ENCODE results near the gene HOXC13. TPM values are rescaled to one million over a fixed set of nuclear protein-coding genes. Genes with fewer than 3 reads are reported as not detected.

Gene HOXC13
- total and polyA plus RNA-seq, 2 experiments from 2014 or later: 0.10 TPM; not detected in 1

DNA sequence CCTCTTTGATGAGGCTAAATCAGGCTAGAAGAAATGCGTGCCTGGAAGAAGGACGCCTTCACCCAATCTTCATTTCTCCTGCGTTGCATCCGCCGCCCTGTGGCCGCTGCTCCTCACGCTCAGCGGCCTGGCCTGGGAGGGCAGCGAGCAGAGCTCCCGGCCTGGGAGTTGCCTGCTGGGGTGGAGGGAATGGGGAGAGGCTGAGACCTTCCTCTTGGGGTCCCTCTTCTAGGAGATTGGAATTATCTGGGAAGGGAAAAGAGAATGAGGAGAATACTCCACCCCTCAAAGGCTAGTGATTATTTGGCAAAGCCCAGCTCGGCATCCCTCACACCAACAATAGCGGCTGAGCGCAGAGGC, 13.7 kb downstream of the HOXC13 start:
- no peaks in the 10 kb centered on the region for H3K79me2 ChIP-seq (replicated peaks; ENCODE audit: insufficient read depth)
- peaks cover 98% of the 10 kb centered on the region for H3K27me3 Mint-ChIP-seq (ENCODE audit: insufficient read depth, low read depth, poor library complexity)
- DNase-seq (ENCODE audit: low spot score) (peak; percentile 54), ATAC-seq (peak; percentile 11)
- H4K20me1 ChIP-seq (replicated peaks; ENCODE audit: insufficient read depth): peaks cover 64% of the 10 kb centered on the region
- no peak overlapping the region for H3K27ac Mint-ChIP-seq
- no peak overlapping the region; the same call in 1 of the 2 replicates for H3K4me2 ChIP-seq
- no peaks in the 10 kb centered on the region for H3K9me2 ChIP-seq (ENCODE audit: insufficient read depth)
- no peaks in the 10 kb centered on the region for H3K36me3 ChIP-seq (ENCODE audit: insufficient read depth)
- peaks cover 3% of the 10 kb centered on the region; the same call in 1 of the 3 replicates for H3K36me3 Mint-ChIP-seq (ENCODE audit: low read depth)
- no peak overlapping the region for H3K4me3 Mint-ChIP-seq
- no peak for TF ChIP-seq EZH2 (IDR thresholded peaks at IDR 0.05; ENCODE audit: low read depth, unreplicated experiment)
- TF ChIP-seq, protein P1, sequence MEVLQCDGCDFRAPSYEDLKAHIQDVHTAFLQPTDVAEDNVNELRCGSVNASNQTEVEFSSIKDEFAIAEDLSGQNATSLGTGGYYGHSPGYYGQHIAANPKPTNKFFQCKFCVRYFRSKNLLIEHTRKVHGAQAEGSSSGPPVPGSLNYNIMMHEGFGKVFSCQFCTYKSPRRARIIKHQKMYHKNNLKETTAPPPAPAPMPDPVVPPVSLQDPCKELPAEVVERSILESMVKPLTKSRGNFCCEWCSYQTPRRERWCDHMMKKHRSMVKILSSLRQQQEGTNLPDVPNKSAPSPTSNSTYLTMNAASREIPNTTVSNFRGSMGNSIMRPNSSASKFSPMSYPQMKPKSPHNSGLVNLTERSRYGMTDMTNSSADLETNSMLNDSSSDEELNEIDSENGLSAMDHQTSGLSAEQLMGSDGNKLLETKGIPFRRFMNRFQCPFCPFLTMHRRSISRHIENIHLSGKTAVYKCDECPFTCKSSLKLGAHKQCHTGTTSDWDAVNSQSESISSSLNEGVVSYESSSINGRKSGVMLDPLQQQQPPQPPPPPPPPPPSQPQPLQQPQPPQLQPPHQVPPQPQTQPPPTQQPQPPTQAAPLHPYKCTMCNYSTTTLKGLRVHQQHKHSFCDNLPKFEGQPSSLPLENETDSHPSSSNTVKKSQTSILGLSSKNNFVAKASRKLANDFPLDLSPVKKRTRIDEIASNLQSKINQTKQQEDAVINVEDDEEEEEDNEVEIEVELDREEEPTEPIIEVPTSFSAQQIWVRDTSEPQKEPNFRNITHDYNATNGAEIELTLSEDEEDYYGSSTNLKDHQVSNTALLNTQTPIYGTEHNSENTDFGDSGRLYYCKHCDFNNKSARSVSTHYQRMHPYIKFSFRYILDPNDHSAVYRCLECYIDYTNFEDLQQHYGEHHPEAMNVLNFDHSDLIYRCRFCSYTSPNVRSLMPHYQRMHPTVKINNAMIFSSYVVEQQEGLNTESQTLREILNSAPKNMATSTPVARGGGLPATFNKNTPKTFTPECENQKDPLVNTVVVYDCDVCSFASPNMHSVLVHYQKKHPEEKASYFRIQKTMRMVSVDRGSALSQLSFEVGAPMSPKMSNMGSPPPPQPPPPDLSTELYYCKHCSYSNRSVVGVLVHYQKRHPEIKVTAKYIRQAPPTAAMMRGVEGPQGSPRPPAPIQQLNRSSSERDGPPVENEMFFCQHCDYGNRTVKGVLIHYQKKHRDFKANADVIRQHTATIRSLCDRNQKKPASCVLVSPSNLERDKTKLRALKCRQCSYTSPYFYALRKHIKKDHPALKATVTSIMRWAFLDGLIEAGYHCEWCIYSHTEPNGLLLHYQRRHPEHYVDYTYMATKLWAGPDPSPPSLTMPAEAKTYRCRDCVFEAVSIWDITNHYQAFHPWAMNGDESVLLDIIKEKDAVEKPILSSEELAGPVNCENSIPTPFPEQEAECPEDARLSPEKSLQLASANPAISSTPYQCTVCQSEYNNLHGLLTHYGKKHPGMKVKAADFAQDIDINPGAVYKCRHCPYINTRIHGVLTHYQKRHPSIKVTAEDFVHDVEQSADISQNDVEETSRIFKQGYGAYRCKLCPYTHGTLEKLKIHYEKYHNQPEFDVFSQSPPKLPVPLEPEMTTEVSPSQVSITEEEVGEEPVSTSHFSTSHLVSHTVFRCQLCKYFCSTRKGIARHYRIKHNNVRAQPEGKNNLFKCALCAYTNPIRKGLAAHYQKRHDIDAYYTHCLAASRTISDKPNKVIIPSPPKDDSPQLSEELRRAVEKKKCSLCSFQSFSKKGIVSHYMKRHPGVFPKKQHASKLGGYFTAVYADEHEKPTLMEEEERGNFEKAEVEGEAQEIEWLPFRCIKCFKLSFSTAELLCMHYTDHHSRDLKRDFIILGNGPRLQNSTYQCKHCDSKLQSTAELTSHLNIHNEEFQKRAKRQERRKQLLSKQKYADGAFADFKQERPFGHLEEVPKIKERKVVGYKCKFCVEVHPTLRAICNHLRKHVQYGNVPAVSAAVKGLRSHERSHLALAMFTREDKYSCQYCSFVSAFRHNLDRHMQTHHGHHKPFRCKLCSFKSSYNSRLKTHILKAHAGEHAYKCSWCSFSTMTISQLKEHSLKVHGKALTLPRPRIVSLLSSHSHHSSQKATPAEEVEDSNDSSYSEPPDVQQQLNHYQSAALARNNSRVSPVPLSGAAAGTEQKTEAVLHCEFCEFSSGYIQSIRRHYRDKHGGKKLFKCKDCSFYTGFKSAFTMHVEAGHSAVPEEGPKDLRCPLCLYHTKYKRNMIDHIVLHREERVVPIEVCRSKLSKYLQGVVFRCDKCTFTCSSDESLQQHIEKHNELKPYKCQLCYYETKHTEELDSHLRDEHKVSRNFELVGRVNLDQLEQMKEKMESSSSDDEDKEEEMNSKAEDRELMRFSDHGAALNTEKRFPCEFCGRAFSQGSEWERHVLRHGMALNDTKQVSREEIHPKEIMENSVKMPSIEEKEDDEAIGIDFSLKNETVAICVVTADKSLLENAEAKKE (CRISPR knock-in tag; IDR thresholded peaks at IDR 0.05): no peak
- H3K9me3 Mint-ChIP-seq: peaks cover 6% of the 10 kb centered on the region; the same call in 2 of the 3 replicates
- H3K27ac ChIP-seq (ENCODE audit: low read depth): no peak overlapping the region
- H3K4me1 Mint-ChIP-seq: peaks cover 30% of the 10 kb centered on the region
- peaks cover 27% of the 10 kb centered on the region for H3K4me1 ChIP-seq (ENCODE audit: insufficient read depth)
- peaks cover 52% of the 10 kb centered on the region for H3F3A ChIP-seq (replicated peaks; ENCODE audit: low read depth)
- no peak overlapping the region for H2AFZ ChIP-seq
- peak overlapping the region; percentile 22; the same call in 1 of the 2 replicates for H3K4me3 ChIP-seq
- H3K27me3 ChIP-seq (ENCODE audit: insufficient read depth): peaks cover 100% of the 10 kb centered on the region

DNA sequence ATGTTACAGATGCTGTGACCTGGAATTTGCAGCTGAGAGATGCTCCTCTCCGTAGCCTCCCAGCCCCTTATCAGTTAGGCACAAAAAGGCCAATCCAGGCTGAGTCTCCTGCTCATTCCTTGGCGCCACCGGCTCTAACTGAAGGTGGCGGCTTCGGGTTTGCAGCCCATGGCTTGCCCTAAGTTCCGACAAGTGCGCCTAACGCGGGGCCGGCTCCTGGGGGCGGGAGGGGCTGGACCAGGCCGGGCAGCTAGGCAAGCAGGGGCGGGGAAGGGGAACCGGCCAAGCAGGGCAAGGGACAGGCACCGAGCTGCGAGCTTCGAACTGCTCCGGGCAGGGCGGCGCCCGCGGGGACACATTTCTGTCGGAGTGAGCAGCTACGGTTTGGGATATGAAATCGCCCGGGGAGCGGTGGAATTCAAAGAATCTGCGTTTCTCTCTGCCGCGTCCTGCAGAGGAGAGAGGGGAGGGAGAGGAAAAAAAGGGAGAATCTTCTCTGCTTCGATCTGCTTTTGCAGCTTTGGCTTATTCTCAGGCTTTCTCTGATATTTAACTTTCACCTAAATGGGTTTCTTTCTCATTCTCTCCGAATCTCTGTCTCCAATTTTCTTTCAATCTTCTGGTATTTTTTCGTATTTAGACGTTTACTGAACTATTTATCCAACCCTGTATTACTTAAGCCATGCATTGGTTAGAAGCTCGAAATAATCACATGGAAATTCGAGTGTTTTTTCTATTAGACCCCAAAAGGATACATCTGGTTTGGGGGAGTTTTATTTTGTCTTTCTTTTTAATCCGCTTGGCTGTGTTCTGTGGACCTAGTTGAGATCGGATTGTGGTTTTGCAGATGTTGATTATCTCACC, 14.5 kb downstream of the HOXC13 start:
- Histone ChIP-seq H4K20me1 (replicated peaks; ENCODE audit: insufficient read depth) (peaks cover 56% of the 10 kb centered on the region), H3K27me3 (ENCODE audit: insufficient read depth) (peaks cover 100% of the 10 kb centered on the region)
- ATAC-seq: peak; percentile 21
- TF ChIP-seq JUNB (IDR thresholded peaks at IDR 0.05; ENCODE audit: unreplicated experiment): no peak
- TF ChIP-seq, protein P2, sequence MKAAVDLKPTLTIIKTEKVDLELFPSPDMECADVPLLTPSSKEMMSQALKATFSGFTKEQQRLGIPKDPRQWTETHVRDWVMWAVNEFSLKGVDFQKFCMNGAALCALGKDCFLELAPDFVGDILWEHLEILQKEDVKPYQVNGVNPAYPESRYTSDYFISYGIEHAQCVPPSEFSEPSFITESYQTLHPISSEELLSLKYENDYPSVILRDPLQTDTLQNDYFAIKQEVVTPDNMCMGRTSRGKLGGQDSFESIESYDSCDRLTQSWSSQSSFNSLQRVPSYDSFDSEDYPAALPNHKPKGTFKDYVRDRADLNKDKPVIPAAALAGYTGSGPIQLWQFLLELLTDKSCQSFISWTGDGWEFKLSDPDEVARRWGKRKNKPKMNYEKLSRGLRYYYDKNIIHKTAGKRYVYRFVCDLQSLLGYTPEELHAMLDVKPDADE (IDR thresholded peaks at IDR 0.05): no peak
- no peak for TF ChIP-seq NANOG (IDR thresholded peaks at IDR 0.05; ENCODE audit: borderline replicate concordance)
- peak; percentile 90 for TF ChIP-seq EZH2 (IDR thresholded peaks at IDR 0.05; ENCODE audit: low read depth, unreplicated experiment)
- TF ChIP-seq ZNF331 (CRISPR knock-in tag; IDR thresholded peaks at IDR 0.05; ENCODE audit: low read depth): no peak

More for the DNA sequence above, 14.5 kb downstream of the HOXC13 start:
- Histone ChIP-seq H3K36me3 (ENCODE audit: insufficient read depth) (no peaks in the 10 kb centered on the region), H3K4me1 (ENCODE audit: insufficient read depth) (peaks cover 27% of the 10 kb centered on the region), H3F3A (replicated peaks; ENCODE audit: low read depth) (peaks cover 52% of the 10 kb centered on the region), H3K27ac (ENCODE audit: low read depth) (no peak overlapping the region), H3K9me2 (ENCODE audit: insufficient read depth) (no peaks in the 10 kb centered on the region), H3K4me2 (peak overlapping the region; percentile 36; the same call in 1 of the 2 replicates), H2AFZ (no peak overlapping the region), H3K4me3 (peak overlapping the region; percentile 22; the same call in 1 of the 2 replicates), H3K79me2 (replicated peaks; ENCODE audit: insufficient read depth) (no peaks in the 10 kb centered on the region)
- Mint-ChIP-seq H3K36me3 (ENCODE audit: low read depth) (peaks cover 3% of the 10 kb centered on the region; the same call in 1 of the 3 replicates), H3K27ac (no peak overlapping the region), H3K9me3 (peaks cover 6% of the 10 kb centered on the region), H3K4me3 (peak overlapping the region; percentile 5; the same call in 1 of the 3 replicates), H3K4me1 (peaks cover 30% of the 10 kb centered on the region), H3K27me3 (ENCODE audit: insufficient read depth, low read depth, poor library complexity) (peaks cover 98% of the 10 kb centered on the region)
- DNase-seq (ENCODE audit: low spot score): peak; percentile 87

Measured in GM23338 (cell line).